GM21723 (cell line): ENCODE data around the gene WDR45B.
"Not testable (repeated sequence)": the region's sequence is repeated elsewhere in the genome, so short reads cannot be mapped to it uniquely, and the experiment has no call there.

Experiments
- ATAC-seq: cut with Tn5 transposase; IDR thresholded peaks from one replicate; pipeline ENCODE4 v1.9.1; 2021; ENCODE audit warnings: mild to moderate bottlenecking, moderate library complexity; ENCODE audit not compliant: unreplicated experiment

Gene WDR45B

GRCh38 chr17:82658331-82658730 lies 10.1 kb upstream of the WDR45B start:
- ATAC-seq: no peak

DNA sequence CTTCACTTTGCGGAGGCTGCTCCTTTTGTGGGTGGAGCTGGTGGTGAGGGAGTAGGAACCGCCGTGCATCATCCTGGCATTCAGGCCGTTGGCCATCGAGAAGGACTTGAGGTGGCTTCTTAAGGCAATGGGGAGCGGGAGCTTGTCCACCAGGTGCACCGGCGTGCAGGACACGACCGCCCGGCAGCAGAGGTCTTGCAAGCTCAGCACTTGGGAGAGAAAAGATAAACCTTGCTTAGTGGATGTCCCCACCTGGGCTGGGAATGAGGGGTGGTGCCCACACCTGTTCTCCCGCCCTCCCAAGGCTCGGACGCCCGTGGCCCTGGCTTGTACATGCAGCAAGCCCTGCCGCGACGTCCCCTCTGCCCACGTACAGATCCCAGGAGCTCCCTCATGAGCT lies 9.7 kb upstream of the WDR45B start:
- no peak for ATAC-seq

DNA sequence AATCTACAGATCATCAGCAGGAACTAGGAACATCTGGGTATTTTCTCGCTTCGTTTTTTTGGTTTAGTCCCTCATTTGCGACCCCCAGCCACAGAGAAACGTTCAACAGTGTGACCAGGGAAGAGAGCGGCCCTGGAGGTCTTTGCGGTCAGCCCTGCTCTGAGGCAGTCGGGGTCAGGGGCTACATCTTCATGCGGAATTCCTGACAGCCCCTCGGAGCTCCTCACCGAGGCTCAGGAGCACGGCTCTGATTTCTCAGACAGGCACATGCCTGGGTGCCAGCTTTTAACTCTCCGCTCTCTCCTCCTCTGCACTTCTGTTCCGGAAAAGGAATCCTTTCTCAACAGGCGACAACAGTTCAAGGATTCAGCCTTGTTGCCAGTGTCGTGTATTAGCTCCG lies 8.0 kb upstream of the WDR45B start:
- no peak for ATAC-seq

GRCh38 chr17:82655523-82655922 lies 7.3 kb upstream of the WDR45B start:
- no peak for ATAC-seq

DNA sequence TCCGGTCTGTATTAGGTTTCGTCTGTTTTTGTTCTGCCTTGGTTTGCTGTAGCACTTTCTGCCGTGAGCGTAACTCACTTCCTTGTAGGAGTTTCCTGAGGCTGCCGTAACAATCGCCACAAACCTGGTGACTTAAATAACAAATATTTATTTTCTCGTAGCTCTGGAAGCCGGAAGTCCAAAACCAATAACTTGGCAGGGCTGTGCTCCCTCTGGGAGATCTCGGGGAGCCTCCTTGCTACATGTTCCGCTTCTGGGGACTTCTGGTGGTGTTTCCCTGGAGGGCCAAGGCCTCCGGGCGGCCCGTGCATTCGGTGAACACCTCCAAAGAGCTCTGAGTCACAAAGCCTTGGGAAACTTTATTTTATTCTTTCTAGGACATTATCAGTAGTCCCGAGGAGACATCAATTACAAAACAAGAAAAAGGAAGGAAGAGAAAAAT lies 6.8 kb upstream of the WDR45B start:
- ATAC-seq: no peak

- not testable (repeated sequence) for ATAC-seq
Measured at GRCh38 chr17:82654611-82655010, 6.4 kb upstream of the WDR45B start.

DNA sequence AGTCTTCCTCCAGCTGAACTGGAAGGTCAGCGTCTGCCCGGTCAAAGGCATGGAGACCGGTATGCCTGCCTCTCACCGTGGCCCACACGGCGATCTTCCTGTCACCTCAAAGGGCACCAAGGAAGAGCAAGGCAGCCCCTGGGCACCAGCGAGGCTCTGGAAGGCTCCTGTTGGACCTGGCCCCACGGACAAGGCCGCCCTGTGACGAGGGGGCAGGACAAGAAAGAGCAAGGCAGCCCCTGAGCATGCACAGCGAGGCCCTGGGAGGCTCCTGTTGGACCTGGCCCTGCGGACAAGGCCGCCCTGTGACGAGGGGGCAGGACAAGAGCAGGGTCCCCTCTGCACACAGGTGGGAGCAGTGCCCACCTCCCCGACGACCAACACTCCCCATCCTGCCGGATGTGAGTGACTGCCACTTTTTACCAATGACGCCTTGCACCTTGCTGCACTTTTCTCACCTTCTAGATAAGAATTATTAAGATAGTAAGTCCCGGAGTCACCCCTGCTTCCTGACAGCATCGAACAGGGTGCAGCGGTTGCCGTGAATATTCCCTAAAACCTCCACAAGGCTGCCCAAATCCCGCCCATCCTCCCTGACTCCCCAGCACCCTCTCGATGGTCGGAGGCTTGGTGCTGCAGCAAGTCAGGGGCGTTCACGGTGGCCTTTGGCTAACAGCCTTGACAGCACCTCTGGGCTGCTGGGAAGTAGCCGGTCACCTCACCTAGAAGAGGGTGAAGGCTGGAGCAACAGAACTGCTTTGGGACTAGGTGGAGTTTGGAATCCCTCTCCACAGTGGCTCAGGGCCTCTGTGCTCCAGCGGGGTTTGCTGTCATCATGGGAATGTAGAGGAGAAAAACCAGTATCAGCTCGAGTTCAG lies 5.6 kb upstream of the WDR45B start:
- no peak for ATAC-seq

GRCh38 chr17:82650723-82651122 lies 2.5 kb upstream of the WDR45B start:
- ATAC-seq: no peak

DNA sequence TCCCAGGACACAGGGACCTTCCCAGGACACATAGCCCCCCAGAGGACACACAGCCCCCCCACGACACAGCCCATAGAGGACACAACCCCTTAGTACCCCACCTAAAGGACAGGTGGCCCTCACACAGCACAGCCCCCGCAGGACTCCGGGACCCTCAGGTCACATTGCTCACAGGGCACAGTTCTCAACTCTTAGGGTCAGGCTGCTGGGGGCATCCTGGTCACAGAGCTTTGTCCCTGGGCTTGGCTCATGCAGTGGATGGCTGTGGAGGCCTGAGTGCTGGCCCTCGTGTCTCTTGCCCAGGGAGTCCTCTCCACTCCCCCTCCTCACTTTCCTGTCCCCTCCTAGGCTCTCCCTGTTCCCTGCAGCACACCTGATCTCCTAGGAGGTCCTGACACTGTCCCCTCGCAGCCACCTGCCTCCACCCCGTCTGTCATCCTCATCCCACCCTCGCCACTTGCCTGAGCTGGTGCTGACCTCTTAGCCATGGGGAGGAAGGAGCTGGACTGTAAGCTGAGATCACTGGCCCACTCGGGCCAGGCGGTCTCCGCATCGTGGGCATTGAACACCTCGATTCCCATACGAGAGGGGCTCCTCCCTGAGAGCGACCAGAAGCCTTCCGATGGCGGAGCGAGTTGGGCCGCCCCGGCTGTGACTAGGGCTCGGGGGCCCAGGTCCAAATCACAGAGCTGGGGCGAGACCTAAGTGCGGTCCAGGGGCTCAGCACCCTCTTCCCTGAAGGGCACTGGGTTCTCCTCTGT lies 1.4 kb upstream of the WDR45B start:
- ATAC-seq: no peak

DNA sequence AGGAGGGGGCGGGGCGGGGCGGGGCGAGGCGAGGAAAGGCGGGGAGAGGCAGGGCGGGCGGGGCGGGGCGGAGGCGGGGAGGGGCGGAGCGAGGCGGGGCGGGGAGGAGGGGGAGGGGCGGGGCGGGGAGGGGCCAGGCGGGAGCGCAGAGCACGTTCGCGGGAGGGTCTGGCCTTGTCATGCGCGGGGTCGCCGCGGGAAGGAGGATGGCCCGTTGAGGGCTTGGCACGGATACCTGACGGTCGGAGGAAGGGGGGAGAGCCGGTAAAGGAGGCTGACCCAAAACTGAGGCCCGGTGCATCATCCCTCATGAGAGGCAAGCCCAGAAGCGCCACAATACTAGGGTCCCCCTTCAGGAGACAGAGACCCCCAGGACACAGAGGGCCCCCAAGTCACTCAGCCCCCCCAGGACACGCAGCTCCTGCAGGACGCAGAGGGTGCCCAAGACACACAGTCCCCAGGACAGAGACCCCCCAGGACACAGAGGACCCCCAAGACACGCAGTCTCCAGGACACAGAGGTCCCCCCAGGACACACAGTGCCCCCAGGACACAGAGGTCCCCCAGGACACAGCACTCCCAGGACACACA lies 593 bp upstream of the WDR45B start:
- no peak for ATAC-seq

DNA sequence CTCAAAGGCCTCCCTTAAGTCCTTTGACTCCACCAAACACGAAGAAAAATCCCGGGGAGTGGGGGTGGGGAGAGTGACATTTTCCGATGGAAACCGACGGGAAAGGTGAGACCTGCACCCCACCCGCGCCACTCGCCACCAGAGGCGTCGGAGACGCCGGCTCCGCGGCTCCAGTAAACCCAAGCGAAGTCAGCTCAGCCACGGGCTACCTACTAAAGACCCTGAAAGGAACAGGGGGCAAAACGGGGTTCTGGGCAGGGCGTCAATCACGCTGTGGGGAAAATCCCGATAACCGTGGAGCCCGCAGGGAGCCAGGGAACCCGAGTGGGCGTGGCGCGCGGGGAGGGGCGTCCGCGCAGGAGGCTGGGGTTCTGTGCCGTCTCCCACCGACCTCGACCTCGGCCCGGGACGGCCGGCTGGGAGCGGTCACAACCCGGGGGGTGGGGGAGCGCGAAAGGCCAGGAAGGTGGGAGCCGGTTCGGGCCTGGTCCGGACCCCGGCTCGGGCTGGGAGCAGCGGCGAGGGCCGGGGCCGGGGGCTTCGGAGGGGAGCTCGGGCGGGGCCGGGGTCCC lies 565 bp downstream of the WDR45B start:
- ATAC-seq: peak; percentile 28

GRCh38 chr17:82645516-82645915 lies 2.7 kb downstream of the WDR45B start:
- ATAC-seq: no peak

GRCh38 chr17:82644148-82644547 lies 4.1 kb downstream of the WDR45B start:
- ATAC-seq: no peak

DNA sequence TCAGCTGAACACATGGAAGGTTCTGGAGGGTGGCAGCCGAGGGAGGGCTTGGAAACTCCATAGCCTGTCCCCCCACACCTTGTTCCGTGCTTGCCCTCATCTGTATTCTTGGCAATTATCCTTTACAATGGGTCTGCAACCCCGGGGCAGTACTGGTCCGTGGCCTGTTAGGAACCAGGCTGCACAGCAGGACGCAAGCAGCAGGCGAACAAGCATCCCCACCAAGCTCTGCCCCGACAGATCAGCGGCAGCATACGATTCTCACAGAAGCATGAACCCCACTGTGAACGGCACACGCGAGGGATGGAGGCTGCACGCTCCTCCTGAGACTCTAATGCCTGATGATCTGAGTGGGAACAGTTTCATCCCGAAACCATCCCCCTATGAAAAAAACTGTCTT lies 6.2 kb downstream of the WDR45B start:
- no peak for ATAC-seq

- no peak for ATAC-seq
Measured at GRCh38 chr17:82640036-82640435, 8.2 kb downstream of the WDR45B start.

DNA sequence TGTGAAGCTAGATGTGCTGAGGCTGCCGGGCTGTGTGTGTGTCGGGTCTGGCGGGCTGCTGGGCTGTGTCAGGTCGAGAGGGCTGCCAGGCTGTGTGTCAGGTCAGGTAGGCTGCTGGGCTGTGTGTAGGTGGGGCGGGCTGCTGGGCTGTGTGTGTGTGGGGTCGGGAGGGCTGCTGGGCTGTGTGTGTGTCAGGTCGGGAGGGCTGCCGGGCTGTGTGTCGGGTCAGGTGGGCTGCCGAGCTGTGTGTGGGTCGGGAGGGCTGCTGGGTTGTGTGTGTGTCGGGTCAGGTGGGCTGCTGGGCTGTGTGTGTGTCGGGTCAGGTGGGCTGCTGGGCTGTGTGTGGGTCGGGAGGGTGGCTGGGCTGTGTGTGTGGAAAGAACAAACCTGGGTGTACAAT lies 8.6 kb downstream of the WDR45B start:
- no peak for ATAC-seq

GRCh38 chr17:82638183-82638773 lies 10.0 kb downstream of the WDR45B start:
- no peak for ATAC-seq

- ATAC-seq: no peak
Measured at GRCh38 chr17:82636626-82637598, 11.3 kb downstream of the WDR45B start.

- ATAC-seq: no peak
Measured at GRCh38 chr17:82633343-82633742, 14.9 kb downstream of the WDR45B start.

GRCh38 chr17:82632451-82632850 lies 15.8 kb downstream of the WDR45B start:
- no peak for ATAC-seq
